Measurements from ENCODE around the gene KLC4. TPM values are rescaled to one million over a fixed set of nuclear protein-coding genes. Genes with fewer than 3 reads are reported as not detected.

KLC4 gene
- total RNA-seq, 2 experiments from 2014 or later = 10.6 to 11.5 TPM

GRCh38 chr6:43013843-43014433 lies 45.5 kb upstream of the KLC4 start, which contains the start of the genes KLHDC3 and MEA1:
TSS of gene KLHDC3 (plus strand) at chr6:43014249. CDS start at chr6:43017193, 2,944 bp downstream.
TSS of gene MEA1 (minus strand) at chr6:43013946. CDS start at chr6:43013813, 133 bp downstream.
- Mint-ChIP-seq H3K27me3 (no peaks in the 10 kb centered on the region), H3K4me3 (peak within 1 kb of the TSS; percentile 96), H3K27ac (peak within 1 kb of the TSS; percentile 93), H3K9me3 (no peaks in the 10 kb centered on the region), H3K36me3 (ENCODE audit: low read depth) (peaks cover 46% of the 10 kb centered on the region), H3K4me1 (ENCODE audit: low read depth) (peaks cover 52% of the 10 kb centered on the region)
- intact Hi-C loops (cut with micrococcal nuclease) = loop anchor here (5.0 kb wide), 2 partner anchors 37 to 43 kb away; partner anchors contain the start of genes KLC4, MRPL2 and PEX6
- ChIA-PET POLR2A (interaction anchor here (0.6 to 5.7 kb wide), 13 partner anchors 10 to 212 kb away, joined by 3 to 26 read pairs (median 4); partner anchors contain the start of genes CNPY3, KLC4, MRPL2 and PEX6), CTCF (interaction anchor here (1.0 to 1.8 kb wide), 3 partner anchors 11 to 130 kb away, joined by 5 read pairs; partner anchors contain the start of gene CNPY3)
- DNase-seq (peak; percentile 100), ATAC-seq (peak; percentile 98)
- no peak for TF ChIP-seq CTCF (IDR thresholded peaks at IDR 0.05)

- no peak for TF ChIP-seq CTCF (IDR thresholded peaks at IDR 0.05)
- intact Hi-C loops (cut with micrococcal nuclease) = loop anchor here (5.0 kb wide), 2 partner anchors 37 to 43 kb away; partner anchors contain the start of genes KLC4, MRPL2 and PEX6
- ATAC-seq (no peak), DNase-seq (no peak)
- ChIA-PET CTCF (interaction anchor here (0.6 to 1.8 kb wide), 3 partner anchors 11 to 85 kb away, joined by 3 to 5 read pairs (median 5); partner anchors contain the start of gene CNPY3), POLR2A (interaction anchor here (0.6 to 5.7 kb wide), 10 partner anchors 9 to 156 kb away, joined by 3 to 26 read pairs (median 4); partner anchors contain the start of genes CNPY3, KLC4, MRPL2 and PEX6)
- Mint-ChIP-seq H3K4me3 (peak overlapping the region; percentile 96), H3K4me1 (ENCODE audit: low read depth) (peaks cover 50% of the 10 kb centered on the region), H3K36me3 (ENCODE audit: low read depth) (peaks cover 46% of the 10 kb centered on the region), H3K27ac (peak overlapping the region; percentile 93), H3K9me3 (no peaks in the 10 kb centered on the region), H3K27me3 (no peaks in the 10 kb centered on the region)
These were observed 45.0 kb upstream of the KLC4 start for GRCh38 chr6:43014434-43014909.

DNA sequence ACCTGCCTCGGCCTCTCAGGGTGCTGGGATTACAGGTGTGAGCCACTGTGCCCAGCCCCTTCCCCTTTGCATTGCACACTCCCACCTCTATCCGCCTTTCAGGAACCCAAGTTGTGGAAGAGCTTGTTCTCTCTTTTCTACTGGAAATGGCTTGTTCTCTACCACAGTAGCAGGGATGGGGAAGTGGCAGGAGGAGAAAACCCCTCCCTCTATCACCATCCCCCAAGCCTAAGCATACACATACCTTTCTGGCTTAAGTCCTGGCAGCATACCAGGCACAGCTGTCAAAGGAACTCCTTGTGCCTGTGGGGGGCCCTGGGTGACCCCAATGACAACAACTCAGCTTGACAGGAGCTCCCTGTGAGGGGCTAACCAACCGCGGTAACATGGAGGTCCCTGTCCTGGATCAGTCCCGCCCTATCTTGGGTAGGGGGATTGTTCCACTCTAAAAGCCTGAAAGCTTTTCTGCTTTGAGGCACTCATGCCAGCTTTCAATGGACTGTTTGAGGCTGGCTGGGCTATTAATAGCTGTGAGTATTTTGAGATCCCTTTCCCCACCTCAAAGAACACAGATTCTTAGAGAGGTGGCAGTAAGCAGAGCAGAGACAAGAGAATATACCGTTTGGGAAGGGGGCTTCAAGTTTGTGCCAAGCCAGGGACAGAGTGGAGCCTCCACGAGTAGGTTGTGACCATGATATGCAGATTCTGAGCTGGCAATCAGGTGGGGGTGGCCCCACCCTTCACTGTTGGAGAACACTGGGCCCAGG lies 43.1 kb upstream of the KLC4 start:
- no peaks in the 10 kb centered on the region for H3K27me3 Mint-ChIP-seq
- ChIA-PET POLR2A (interaction anchor here (0.6 to 0.9 kb wide), 3 partner anchors 18 to 650 kb away, joined by 3 read pairs; partner anchors contain the start of gene PEX6), CTCF (interaction anchor here (0.8 kb wide), 2 partner anchors 20 to 127 kb away, joined by 3 read pairs; no protein-coding TSS in a partner anchor)
- DNase-seq (no peak), ATAC-seq (no peak)
- peaks cover 51% of the 10 kb centered on the region for H3K36me3 Mint-ChIP-seq (ENCODE audit: low read depth)
- H3K9me3 Mint-ChIP-seq = no peaks in the 10 kb centered on the region
- peak overlapping the region; percentile 27 for H3K4me3 Mint-ChIP-seq
- intact Hi-C loops (cut with micrococcal nuclease) = no loop called here
- H3K4me1 Mint-ChIP-seq (ENCODE audit: low read depth) = peaks cover 57% of the 10 kb centered on the region
- peak overlapping the region; percentile 22 for H3K27ac Mint-ChIP-seq
- no peak for TF ChIP-seq CTCF (IDR thresholded peaks at IDR 0.05)

GRCh38 chr6:43016943-43017334 lies 42.5 kb upstream of the KLC4 start:
- Mint-ChIP-seq H3K4me3 (no peak overlapping the region), H3K27ac (peak overlapping the region; percentile 22), H3K4me1 (ENCODE audit: low read depth) (peaks cover 51% of the 10 kb centered on the region), H3K27me3 (no peaks in the 10 kb centered on the region), H3K36me3 (ENCODE audit: low read depth) (peaks cover 46% of the 10 kb centered on the region), H3K9me3 (no peaks in the 10 kb centered on the region)
- no peak for ATAC-seq
- intact Hi-C loops (cut with micrococcal nuclease) = no loop called here
- no peak for DNase-seq
- CTCF ChIA-PET = no interaction called here
- POLR2A ChIA-PET = interaction anchor here (0.6 kb wide), 1 partner anchor 649 kb away, joined by 3 read pairs; no protein-coding TSS in a partner anchor
- no peak for TF ChIP-seq CTCF (IDR thresholded peaks at IDR 0.05)

Measured in activated CD8-positive, alpha-beta T cell treated with anti-CD3 and anti-CD28 coated beads for 36 hours (primary cell).